NCI-H345 (cell line): ENCODE measurements around the gene PRDX6.
A peak's percentile ranks its signal among the peaks of the same experiment; 100 is the strongest.
"Not testable (repeated sequence)": the region's sequence is repeated elsewhere in the genome, so short reads cannot be mapped to it uniquely, and the experiment has no call there.

ENCODE experiments used
- DNase-seq: peaks from one replicate; lab custom pipeline; 2025; lab: John Stamatoyannopoulos, UW

Gene PRDX6

GRCh38 chr1:173477286-173478093, at the start of gene PRDX6:
Gene PRDX6 (plus strand): TSS chr1:173477335. CDS start chr1:173477398, 63 bp downstream.
- no peak for DNase-seq

- peak; percentile 50 for DNase-seq
Measured at GRCh38 chr1:173429471-173430402, 47.4 kb upstream of the PRDX6 start.

GRCh38 chr1:173430677-173431303, 46.3 kb upstream of the PRDX6 start:
- no peak for DNase-seq

GRCh38 chr1:173431304-173432045, 45.7 kb upstream of the PRDX6 start:
- peak; percentile 90 for DNase-seq

GRCh38 chr1:173432331-173432730, 44.8 kb upstream of the PRDX6 start:
- DNase-seq, result no peak

- DNase-seq, result no peak
Measured at GRCh38 chr1:173433751-173434326, 43.3 kb upstream of the PRDX6 start.

GRCh38 chr1:173436841-173437428, 40.2 kb upstream of the PRDX6 start:
- no peak for DNase-seq

- no peak for DNase-seq
Measured at GRCh38 chr1:173438675-173439074, 38.5 kb upstream of the PRDX6 start.

- DNase-seq, result no peak
Measured at GRCh38 chr1:173440430-173440829, 36.7 kb upstream of the PRDX6 start.

- no peak for DNase-seq
Measured at GRCh38 chr1:173444757-173445156, 32.4 kb upstream of the PRDX6 start.

GRCh38 chr1:173445164-173445563, 32.0 kb upstream of the PRDX6 start:
- no peak for DNase-seq

- DNase-seq, result no peak
Measured at GRCh38 chr1:173445656-173446055, 31.5 kb upstream of the PRDX6 start.

GRCh38 chr1:173447224-173447623, 29.9 kb upstream of the PRDX6 start:
- DNase-seq, result no peak

GRCh38 chr1:173448945-173449344, 28.2 kb upstream of the PRDX6 start:
- no peak for DNase-seq

GRCh38 chr1:173451981-173452380, 25.2 kb upstream of the PRDX6 start:
- DNase-seq, result no peak

- no peak for DNase-seq
Measured at GRCh38 chr1:173453982-173454381, 23.2 kb upstream of the PRDX6 start.

GRCh38 chr1:173454966-173455524, 22.1 kb upstream of the PRDX6 start:
- no peak for DNase-seq

GRCh38 chr1:173459885-173460284, 17.2 kb upstream of the PRDX6 start:
- no peak for DNase-seq

- DNase-seq, result not testable (repeated sequence)
Measured at GRCh38 chr1:173462666-173463065, 14.5 kb upstream of the PRDX6 start.

- DNase-seq, result not testable (repeated sequence)
Measured at GRCh38 chr1:173464185-173464584, 12.9 kb upstream of the PRDX6 start.

- DNase-seq, result no peak
Measured at GRCh38 chr1:173467426-173467825, 9.7 kb upstream of the PRDX6 start.
